Measurements from ENCODE around the gene FOXB1. TPM values are rescaled to one million over a fixed set of nuclear protein-coding genes. Genes with fewer than 3 reads are reported as not detected.
A peak's percentile ranks its signal among the peaks of the same experiment; 100 is the strongest.

The FOXB1 gene
- total and polyA plus RNA-seq, 2 experiments from 2014 or later, result 4.7 to 6.7 TPM

DNA sequence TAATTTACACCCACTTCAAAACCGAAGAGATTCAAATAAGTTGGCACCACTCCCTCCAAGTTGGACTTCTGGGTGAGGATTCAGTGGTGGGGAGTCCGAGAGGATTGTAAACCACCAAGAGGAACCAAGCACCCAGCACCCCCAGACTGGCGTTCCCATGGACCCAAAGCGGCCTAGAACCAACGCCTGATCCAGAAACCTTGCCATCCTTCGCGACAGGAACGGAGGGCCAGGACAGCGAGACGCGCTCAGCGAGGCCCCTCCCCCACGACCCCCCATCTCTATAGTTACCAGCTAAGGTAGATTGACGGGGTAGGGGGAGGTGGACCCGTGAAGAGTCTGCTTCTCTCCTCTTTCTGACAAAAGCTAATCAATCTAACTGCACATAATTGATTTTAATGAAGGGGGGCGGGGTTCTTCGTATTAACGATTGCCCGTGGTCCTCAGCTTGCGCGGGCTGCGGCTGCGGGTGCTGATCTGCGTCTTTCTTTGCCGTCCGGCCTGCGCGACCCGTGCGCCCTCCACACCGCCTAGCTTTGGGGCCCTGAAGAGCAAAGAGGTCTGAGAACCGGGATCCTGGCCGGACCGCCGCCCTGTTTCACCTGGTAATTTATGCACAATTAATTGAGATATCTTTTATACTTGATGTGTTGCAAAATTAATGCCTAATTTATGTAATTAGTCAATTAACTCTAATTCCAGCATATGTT lies 10.9 kb upstream of the FOXB1 start:
- Mint-ChIP-seq H3K9me3 (no peaks in the 10 kb centered on the region), H3K27me3 (ENCODE audit: insufficient read depth, low read depth, poor library complexity) (peaks cover 33% of the 10 kb centered on the region), H3K27ac (no peak overlapping the region), H3K4me1 (peaks cover 39% of the 10 kb centered on the region), H3K4me3 (peak overlapping the region; percentile 79), H3K36me3 (ENCODE audit: low read depth) (no peaks in the 10 kb centered on the region)
- Histone ChIP-seq H3K79me2 (replicated peaks; ENCODE audit: insufficient read depth) (no peaks in the 10 kb centered on the region), H3F3A (replicated peaks; ENCODE audit: low read depth) (peaks cover 15% of the 10 kb centered on the region), H3K27me3 (ENCODE audit: insufficient read depth) (peaks cover 23% of the 10 kb centered on the region), H3K4me1 (ENCODE audit: insufficient read depth) (peaks cover 40% of the 10 kb centered on the region), H4K20me1 (replicated peaks; ENCODE audit: insufficient read depth) (no peaks in the 10 kb centered on the region), H3K4me3 (peak overlapping the region; percentile 82), H3K36me3 (ENCODE audit: insufficient read depth) (no peaks in the 10 kb centered on the region), H3K9me2 (ENCODE audit: insufficient read depth) (no peaks in the 10 kb centered on the region), H3K27ac (ENCODE audit: low read depth) (no peak overlapping the region), H2AFZ (no peak overlapping the region), H3K4me2 (peak overlapping the region; percentile 94)
- TF ChIP-seq, protein P1, sequence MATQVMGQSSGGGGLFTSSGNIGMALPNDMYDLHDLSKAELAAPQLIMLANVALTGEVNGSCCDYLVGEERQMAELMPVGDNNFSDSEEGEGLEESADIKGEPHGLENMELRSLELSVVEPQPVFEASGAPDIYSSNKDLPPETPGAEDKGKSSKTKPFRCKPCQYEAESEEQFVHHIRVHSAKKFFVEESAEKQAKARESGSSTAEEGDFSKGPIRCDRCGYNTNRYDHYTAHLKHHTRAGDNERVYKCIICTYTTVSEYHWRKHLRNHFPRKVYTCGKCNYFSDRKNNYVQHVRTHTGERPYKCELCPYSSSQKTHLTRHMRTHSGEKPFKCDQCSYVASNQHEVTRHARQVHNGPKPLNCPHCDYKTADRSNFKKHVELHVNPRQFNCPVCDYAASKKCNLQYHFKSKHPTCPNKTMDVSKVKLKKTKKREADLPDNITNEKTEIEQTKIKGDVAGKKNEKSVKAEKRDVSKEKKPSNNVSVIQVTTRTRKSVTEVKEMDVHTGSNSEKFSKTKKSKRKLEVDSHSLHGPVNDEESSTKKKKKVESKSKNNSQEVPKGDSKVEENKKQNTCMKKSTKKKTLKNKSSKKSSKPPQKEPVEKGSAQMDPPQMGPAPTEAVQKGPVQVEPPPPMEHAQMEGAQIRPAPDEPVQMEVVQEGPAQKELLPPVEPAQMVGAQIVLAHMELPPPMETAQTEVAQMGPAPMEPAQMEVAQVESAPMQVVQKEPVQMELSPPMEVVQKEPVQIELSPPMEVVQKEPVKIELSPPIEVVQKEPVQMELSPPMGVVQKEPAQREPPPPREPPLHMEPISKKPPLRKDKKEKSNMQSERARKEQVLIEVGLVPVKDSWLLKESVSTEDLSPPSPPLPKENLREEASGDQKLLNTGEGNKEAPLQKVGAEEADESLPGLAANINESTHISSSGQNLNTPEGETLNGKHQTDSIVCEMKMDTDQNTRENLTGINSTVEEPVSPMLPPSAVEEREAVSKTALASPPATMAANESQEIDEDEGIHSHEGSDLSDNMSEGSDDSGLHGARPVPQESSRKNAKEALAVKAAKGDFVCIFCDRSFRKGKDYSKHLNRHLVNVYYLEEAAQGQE (IDR thresholded peaks at IDR 0.05; ENCODE audit: unreplicated experiment), result no peak
- TF ChIP-seq POLR2AphosphoS5 (IDR thresholded peaks at IDR 0.05; ENCODE audit: low read depth) (no peak), JUNB (IDR thresholded peaks at IDR 0.05; ENCODE audit: unreplicated experiment) (no peak), EZH2 (IDR thresholded peaks at IDR 0.05; ENCODE audit: low read depth, unreplicated experiment) (no peak), CREB1 (CRISPR knock-in tag; IDR thresholded peaks at IDR 0.05; ENCODE audit: low read depth) (no peak), STAT1 (IDR thresholded peaks at IDR 0.05; ENCODE audit: unreplicated experiment) (no peak), EZH2phosphoT487 (IDR thresholded peaks at IDR 0.05; ENCODE audit: unreplicated experiment) (no peak), ZNF331 (CRISPR knock-in tag; IDR thresholded peaks at IDR 0.05; ENCODE audit: low read depth) (no peak), NANOG (IDR thresholded peaks at IDR 0.05; ENCODE audit: borderline replicate concordance) (no peak), ZNF114 (CRISPR knock-in tag; IDR thresholded peaks at IDR 0.05) (no peak)
- TF ChIP-seq, protein P2, sequence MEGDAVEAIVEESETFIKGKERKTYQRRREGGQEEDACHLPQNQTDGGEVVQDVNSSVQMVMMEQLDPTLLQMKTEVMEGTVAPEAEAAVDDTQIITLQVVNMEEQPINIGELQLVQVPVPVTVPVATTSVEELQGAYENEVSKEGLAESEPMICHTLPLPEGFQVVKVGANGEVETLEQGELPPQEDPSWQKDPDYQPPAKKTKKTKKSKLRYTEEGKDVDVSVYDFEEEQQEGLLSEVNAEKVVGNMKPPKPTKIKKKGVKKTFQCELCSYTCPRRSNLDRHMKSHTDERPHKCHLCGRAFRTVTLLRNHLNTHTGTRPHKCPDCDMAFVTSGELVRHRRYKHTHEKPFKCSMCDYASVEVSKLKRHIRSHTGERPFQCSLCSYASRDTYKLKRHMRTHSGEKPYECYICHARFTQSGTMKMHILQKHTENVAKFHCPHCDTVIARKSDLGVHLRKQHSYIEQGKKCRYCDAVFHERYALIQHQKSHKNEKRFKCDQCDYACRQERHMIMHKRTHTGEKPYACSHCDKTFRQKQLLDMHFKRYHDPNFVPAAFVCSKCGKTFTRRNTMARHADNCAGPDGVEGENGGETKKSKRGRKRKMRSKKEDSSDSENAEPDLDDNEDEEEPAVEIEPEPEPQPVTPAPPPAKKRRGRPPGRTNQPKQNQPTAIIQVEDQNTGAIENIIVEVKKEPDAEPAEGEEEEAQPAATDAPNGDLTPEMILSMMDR (conservative IDR thresholded peaks at IDR 0.05; ENCODE audit: low read depth in 2 of 2), result no peak
- TF ChIP-seq, protein P3, sequence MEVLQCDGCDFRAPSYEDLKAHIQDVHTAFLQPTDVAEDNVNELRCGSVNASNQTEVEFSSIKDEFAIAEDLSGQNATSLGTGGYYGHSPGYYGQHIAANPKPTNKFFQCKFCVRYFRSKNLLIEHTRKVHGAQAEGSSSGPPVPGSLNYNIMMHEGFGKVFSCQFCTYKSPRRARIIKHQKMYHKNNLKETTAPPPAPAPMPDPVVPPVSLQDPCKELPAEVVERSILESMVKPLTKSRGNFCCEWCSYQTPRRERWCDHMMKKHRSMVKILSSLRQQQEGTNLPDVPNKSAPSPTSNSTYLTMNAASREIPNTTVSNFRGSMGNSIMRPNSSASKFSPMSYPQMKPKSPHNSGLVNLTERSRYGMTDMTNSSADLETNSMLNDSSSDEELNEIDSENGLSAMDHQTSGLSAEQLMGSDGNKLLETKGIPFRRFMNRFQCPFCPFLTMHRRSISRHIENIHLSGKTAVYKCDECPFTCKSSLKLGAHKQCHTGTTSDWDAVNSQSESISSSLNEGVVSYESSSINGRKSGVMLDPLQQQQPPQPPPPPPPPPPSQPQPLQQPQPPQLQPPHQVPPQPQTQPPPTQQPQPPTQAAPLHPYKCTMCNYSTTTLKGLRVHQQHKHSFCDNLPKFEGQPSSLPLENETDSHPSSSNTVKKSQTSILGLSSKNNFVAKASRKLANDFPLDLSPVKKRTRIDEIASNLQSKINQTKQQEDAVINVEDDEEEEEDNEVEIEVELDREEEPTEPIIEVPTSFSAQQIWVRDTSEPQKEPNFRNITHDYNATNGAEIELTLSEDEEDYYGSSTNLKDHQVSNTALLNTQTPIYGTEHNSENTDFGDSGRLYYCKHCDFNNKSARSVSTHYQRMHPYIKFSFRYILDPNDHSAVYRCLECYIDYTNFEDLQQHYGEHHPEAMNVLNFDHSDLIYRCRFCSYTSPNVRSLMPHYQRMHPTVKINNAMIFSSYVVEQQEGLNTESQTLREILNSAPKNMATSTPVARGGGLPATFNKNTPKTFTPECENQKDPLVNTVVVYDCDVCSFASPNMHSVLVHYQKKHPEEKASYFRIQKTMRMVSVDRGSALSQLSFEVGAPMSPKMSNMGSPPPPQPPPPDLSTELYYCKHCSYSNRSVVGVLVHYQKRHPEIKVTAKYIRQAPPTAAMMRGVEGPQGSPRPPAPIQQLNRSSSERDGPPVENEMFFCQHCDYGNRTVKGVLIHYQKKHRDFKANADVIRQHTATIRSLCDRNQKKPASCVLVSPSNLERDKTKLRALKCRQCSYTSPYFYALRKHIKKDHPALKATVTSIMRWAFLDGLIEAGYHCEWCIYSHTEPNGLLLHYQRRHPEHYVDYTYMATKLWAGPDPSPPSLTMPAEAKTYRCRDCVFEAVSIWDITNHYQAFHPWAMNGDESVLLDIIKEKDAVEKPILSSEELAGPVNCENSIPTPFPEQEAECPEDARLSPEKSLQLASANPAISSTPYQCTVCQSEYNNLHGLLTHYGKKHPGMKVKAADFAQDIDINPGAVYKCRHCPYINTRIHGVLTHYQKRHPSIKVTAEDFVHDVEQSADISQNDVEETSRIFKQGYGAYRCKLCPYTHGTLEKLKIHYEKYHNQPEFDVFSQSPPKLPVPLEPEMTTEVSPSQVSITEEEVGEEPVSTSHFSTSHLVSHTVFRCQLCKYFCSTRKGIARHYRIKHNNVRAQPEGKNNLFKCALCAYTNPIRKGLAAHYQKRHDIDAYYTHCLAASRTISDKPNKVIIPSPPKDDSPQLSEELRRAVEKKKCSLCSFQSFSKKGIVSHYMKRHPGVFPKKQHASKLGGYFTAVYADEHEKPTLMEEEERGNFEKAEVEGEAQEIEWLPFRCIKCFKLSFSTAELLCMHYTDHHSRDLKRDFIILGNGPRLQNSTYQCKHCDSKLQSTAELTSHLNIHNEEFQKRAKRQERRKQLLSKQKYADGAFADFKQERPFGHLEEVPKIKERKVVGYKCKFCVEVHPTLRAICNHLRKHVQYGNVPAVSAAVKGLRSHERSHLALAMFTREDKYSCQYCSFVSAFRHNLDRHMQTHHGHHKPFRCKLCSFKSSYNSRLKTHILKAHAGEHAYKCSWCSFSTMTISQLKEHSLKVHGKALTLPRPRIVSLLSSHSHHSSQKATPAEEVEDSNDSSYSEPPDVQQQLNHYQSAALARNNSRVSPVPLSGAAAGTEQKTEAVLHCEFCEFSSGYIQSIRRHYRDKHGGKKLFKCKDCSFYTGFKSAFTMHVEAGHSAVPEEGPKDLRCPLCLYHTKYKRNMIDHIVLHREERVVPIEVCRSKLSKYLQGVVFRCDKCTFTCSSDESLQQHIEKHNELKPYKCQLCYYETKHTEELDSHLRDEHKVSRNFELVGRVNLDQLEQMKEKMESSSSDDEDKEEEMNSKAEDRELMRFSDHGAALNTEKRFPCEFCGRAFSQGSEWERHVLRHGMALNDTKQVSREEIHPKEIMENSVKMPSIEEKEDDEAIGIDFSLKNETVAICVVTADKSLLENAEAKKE (CRISPR knock-in tag; IDR thresholded peaks at IDR 0.05), result no peak
- TF ChIP-seq, protein P4, sequence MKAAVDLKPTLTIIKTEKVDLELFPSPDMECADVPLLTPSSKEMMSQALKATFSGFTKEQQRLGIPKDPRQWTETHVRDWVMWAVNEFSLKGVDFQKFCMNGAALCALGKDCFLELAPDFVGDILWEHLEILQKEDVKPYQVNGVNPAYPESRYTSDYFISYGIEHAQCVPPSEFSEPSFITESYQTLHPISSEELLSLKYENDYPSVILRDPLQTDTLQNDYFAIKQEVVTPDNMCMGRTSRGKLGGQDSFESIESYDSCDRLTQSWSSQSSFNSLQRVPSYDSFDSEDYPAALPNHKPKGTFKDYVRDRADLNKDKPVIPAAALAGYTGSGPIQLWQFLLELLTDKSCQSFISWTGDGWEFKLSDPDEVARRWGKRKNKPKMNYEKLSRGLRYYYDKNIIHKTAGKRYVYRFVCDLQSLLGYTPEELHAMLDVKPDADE (IDR thresholded peaks at IDR 0.05), result no peak
- DNase-seq (ENCODE audit: low spot score) (peak; percentile 68), ATAC-seq (peak; percentile 12)
